ENCODE measurements around the gene HSPA12B.

Gene HSPA12B

DNA sequence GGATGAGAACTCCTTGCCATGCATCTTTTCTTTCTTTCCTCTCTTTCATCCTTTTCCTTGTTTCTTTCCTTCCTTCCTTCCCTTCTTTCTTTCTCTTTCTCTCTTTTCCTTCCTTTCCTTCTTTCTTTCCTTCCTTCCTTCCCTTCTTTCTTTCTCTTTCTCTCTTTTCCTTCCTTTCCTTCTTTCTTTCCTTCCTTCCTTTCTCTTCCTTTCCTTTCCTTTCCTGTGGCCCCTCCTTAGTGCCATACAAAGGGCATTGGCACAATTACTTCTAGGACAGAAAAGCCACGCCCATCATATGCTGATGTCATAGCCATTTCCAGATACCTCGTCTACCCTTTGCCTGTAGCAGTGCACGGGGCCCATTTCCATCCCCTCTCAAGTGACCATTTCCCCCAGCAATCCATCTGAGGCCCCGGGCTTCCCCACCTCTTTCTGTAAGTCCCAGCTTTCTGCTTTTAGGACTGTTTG, 56.2 kb downstream of the HSPA12B start (continued):
- TF ChIP-seq PRDM10 (tag by site-specific recombination; IDR thresholded peaks at IDR 0.05) (peak; percentile 63), ZBTB49 (tag by site-specific recombination; IDR thresholded peaks at IDR 0.05; ENCODE audit: low read depth) (no peak), ZNF629 (tag by site-specific recombination; IDR thresholded peaks at IDR 0.05) (peak; percentile 71), ZNF426 (tag by site-specific recombination; IDR thresholded peaks at IDR 0.05) (no peak), ZSCAN16 (tag by site-specific recombination; IDR thresholded peaks at IDR 0.05) (no peak), ZNF792 (tag by site-specific recombination; IDR thresholded peaks at IDR 0.05) (no peak), ZBTB1 (tag by site-specific recombination; IDR thresholded peaks at IDR 0.05) (no peak), ZNF423 (tag by site-specific recombination; IDR thresholded peaks at IDR 0.05) (no peak), ZBTB26 (tag by site-specific recombination; optimal IDR thresholded peaks at IDR 0.05) (peak; percentile 5), ZEB2 (tag by site-specific recombination; IDR thresholded peaks at IDR 0.05) (peak; percentile 61), GLI2 (tag by site-specific recombination; IDR thresholded peaks at IDR 0.05; ENCODE audit: borderline replicate concordance, low read depth) (no peak), MZF1 (tag by site-specific recombination; IDR thresholded peaks at IDR 0.05; ENCODE audit: borderline replicate concordance) (no peak), SP7 (tag by site-specific recombination; IDR thresholded peaks at IDR 0.05) (no peak), ZNF624 (tag by site-specific recombination; IDR thresholded peaks at IDR 0.05) (no peak), ZFP3 (tag by site-specific recombination; IDR thresholded peaks at IDR 0.05; ENCODE audit: low read depth) (no peak), ZNF600 (tag by site-specific recombination; IDR thresholded peaks at IDR 0.05) (peak; percentile 33; the same call in 1 of the 2 replicates), ZNF777 (tag by site-specific recombination; IDR thresholded peaks at IDR 0.05; ENCODE audit: borderline replicate concordance) (no peak), ZNF311 (tag by site-specific recombination; IDR thresholded peaks at IDR 0.05; ENCODE audit: borderline replicate concordance) (no peak), YY1 (tag by site-specific recombination; IDR thresholded peaks at IDR 0.05) (no peak)
- TF ChIP-seq, protein P1, sequence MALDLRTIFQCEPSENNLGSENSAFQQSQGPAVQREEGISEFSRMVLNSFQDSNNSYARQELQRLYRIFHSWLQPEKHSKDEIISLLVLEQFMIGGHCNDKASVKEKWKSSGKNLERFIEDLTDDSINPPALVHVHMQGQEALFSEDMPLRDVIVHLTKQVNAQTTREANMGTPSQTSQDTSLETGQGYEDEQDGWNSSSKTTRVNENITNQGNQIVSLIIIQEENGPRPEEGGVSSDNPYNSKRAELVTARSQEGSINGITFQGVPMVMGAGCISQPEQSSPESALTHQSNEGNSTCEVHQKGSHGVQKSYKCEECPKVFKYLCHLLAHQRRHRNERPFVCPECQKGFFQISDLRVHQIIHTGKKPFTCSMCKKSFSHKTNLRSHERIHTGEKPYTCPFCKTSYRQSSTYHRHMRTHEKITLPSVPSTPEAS (tag by site-specific recombination; IDR thresholded peaks at IDR 0.05) = no peak
- TF ChIP-seq, protein P2, sequence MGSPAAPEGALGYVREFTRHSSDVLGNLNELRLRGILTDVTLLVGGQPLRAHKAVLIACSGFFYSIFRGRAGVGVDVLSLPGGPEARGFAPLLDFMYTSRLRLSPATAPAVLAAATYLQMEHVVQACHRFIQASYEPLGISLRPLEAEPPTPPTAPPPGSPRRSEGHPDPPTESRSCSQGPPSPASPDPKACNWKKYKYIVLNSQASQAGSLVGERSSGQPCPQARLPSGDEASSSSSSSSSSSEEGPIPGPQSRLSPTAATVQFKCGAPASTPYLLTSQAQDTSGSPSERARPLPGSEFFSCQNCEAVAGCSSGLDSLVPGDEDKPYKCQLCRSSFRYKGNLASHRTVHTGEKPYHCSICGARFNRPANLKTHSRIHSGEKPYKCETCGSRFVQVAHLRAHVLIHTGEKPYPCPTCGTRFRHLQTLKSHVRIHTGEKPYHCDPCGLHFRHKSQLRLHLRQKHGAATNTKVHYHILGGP (tag by site-specific recombination; IDR thresholded peaks at IDR 0.05) = no peak
- TF ChIP-seq, protein P3, sequence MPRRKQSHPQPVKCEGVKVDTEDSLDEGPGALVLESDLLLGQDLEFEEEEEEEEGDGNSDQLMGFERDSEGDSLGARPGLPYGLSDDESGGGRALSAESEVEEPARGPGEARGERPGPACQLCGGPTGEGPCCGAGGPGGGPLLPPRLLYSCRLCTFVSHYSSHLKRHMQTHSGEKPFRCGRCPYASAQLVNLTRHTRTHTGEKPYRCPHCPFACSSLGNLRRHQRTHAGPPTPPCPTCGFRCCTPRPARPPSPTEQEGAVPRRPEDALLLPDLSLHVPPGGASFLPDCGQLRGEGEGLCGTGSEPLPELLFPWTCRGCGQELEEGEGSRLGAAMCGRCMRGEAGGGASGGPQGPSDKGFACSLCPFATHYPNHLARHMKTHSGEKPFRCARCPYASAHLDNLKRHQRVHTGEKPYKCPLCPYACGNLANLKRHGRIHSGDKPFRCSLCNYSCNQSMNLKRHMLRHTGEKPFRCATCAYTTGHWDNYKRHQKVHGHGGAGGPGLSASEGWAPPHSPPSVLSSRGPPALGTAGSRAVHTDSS (tag by site-specific recombination; IDR thresholded peaks at IDR 0.05) = no peak
- TF ChIP-seq, protein P4, sequence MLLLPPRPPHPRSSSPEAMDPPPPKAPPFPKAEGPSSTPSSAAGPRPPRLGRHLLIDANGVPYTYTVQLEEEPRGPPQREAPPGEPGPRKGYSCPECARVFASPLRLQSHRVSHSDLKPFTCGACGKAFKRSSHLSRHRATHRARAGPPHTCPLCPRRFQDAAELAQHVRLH (tag by site-specific recombination; IDR thresholded peaks at IDR 0.05) = no peak
- TF ChIP-seq, protein P5, sequence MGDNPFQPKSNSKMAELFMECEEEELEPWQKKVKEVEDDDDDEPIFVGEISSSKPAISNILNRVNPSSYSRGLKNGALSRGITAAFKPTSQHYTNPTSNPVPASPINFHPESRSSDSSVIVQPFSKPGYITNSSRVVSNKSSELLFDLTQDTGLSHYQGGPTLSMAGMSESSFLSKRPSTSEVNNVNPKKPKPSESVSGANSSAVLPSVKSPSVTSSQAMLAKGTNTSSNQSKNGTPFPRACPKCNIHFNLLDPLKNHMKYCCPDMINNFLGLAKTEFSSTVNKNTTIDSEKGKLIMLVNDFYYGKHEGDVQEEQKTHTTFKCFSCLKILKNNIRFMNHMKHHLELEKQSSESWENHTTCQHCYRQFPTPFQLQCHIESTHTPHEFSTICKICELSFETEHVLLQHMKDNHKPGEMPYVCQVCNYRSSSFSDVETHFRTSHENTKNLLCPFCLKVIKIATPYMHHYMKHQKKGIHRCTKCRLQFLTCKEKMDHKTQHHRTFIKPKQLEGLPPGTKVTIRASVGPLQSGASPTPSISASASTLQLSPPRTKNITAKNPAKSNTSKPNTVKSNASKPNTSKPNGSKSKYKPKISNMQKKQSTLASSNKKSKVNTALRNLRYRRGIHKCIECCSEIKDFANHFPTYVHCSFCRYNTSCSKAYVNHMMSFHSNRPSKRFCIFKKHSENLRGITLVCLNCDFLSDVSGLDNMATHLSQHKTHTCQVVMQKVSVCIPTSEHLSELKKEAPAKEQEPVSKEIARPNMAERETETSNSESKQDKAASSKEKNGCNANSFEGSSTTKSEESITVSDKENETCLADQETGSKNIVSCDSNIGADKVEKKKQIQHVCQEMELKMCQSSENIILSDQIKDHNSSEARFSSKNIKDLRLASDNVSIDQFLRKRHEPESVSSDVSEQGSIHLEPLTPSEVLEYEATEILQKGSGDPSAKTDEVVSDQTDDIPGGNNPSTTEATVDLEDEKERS (tag by site-specific recombination; IDR thresholded peaks at IDR 0.05) = no peak
